Panc1 (cell line): Measurements from ENCODE around the gene TRIM37. TPM values are rescaled to one million over a fixed set of nuclear protein-coding genes. Genes with fewer than 3 reads are reported as not detected.

Experiments
- microRNA-seq: library from miRNA; unstranded; fragments of <30 nt; microRNA quantifications from one replicate; pipeline ENCODE4 v1.1.0, GENCODE V29; 2020; ENCODE audit not compliant: unreplicated experiment
- total RNA-seq: library from RNA; stranded (reverse); gene quantifications from one replicate; pipeline ENCODE4 v1.2.1, GENCODE V29; 2021; ENCODE audit not compliant: unreplicated experiment

The TRIM37 gene
- total RNA-seq, 1 experiment from 2014 or later = 43.3 TPM

Small RNA genes lying within 50 kb of the gene (microRNA-seq; reads per million reads assigned to microRNA genes)
- gene MIR301A = 1,322 reads per million, percentile 85 among the genes with 10 or more reads in this experiment
- gene MIR454 = 1,668 reads per million, percentile 85 among the genes with 10 or more reads in this experiment

Other genes with a start within 250 kb of the TRIM37 start
- gene SKA2, start 48.3 kb upstream of the TRIM37 start, total RNA-seq = 30.3 TPM
- 39.8 TPM for gene PRR11, start 48.9 kb upstream of the TRIM37 start, total RNA-seq
- gene SMG8, start 103.2 kb upstream of the TRIM37 start, total RNA-seq = 11.9 TPM
- gene GDPD1, start 113.6 kb upstream of the TRIM37 start, total RNA-seq = 0.26 TPM
- 1.1 TPM for gene YPEL2, start 224.8 kb upstream of the TRIM37 start, total RNA-seq